HG02759 (cell line): ENCODE data around the gene STARD4.

Source experiments
- ATAC-seq: cut with Tn5 transposase; IDR thresholded peaks from one replicate; pipeline ENCODE4 v1.9.1; 2021; ENCODE audit warnings: mild to moderate bottlenecking, moderate library complexity; ENCODE audit not compliant: unreplicated experiment

The STARD4 gene

GRCh38 chr5:111530298-111530740, 18.0 kb upstream of the STARD4 start:
- peak; percentile 97 for ATAC-seq

GRCh38 chr5:111528056-111528455, 15.7 kb upstream of the STARD4 start:
- no peak for ATAC-seq

GRCh38 chr5:111520908-111521307, 8.6 kb upstream of the STARD4 start:
- ATAC-seq, result no peak

- ATAC-seq, result no peak
These were observed 6.4 kb upstream of the STARD4 start for GRCh38 chr5:111518777-111519176.

- ATAC-seq, result peak; percentile 57
These were observed 5.6 kb upstream of the STARD4 start for GRCh38 chr5:111517853-111518501.

- no peak for ATAC-seq
These were observed 1.8 kb upstream of the STARD4 start for GRCh38 chr5:111514087-111514486.

DNA sequence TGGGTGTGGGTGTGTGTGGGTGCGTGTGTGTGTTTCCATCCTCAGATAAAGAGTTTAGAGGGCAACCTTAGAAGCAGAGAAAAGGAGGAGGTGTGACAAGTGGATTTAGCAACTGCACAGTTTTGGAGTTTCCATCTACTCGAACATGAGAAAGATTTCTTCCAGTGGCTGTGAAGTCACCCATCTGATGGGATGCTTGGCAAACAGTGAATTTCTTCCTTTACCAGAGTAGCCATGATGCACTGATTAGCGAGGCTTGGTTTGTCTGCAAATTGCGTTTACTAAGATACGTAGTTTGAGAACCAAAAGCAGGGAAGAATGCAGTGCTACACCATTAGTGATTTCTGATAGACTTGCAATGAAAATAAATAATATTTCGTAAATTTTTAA, 791 bp upstream of the STARD4 start:
- no peak for ATAC-seq

DNA sequence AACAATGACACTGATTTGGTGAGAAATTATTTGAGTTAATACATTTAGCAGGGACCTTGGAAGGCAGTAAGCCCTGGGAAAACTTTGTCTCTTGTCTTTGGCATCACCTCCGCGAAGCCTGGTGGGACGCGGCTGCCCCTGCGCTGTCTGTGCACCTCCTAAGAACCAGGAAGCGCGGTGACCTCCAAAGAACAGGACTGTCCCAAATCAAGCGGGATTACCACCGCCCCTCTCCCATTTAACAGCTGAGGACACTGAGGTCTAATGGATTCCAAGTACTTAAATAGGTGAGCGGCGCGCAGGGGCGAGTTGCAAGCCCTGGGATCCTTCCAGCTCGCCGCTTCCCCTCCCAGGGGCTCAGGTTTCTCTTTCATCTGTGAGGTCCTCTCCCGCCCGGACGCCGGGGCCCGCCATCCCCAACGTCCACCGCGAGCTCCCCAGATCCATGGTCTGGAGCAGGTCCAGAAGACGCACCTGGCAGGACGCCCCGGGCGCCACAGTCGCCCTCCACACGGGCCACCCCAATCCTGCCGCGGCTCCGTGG, 432 bp downstream of the STARD4 start:
- ATAC-seq, result peak; percentile 33

- no peak for ATAC-seq
These were observed 1.0 kb downstream of the STARD4 start for GRCh38 chr5:111511174-111511830.

DNA sequence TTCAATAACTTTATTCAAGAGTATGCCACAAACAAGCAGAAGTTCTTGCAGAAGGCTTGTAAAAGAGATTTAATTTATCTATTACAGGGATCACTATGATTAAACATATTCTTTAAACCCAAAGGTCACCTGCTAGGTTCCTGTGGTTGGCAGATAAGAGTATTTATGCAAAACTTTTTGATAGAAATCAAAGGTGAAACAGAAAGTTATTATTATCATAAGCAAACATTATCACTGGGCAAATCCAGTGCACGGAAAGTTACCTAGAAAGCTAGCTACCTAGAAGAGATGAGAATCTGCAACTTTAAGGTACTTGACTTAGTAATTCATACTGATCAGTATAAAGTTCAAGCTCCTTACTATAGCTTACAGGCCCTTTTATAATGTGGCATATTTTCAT, 3.2 kb downstream of the STARD4 start:
- no peak for ATAC-seq

GRCh38 chr5:111507276-111507675, 5.1 kb downstream of the STARD4 start:
- ATAC-seq, result no peak

GRCh38 chr5:111505096-111505495, 7.2 kb downstream of the STARD4 start:
- ATAC-seq, result no peak

- ATAC-seq, result no peak
These were observed 9.4 kb downstream of the STARD4 start for GRCh38 chr5:111502956-111503355.

GRCh38 chr5:111498346-111498745, 14.0 kb downstream of the STARD4 start:
- ATAC-seq, result no peak

- ATAC-seq, result no peak
These were observed 17.2 kb downstream of the STARD4 start for GRCh38 chr5:111495159-111495558.

GRCh38 chr5:111494355-111494999, 17.9 kb downstream of the STARD4 start:
- no peak for ATAC-seq

DNA sequence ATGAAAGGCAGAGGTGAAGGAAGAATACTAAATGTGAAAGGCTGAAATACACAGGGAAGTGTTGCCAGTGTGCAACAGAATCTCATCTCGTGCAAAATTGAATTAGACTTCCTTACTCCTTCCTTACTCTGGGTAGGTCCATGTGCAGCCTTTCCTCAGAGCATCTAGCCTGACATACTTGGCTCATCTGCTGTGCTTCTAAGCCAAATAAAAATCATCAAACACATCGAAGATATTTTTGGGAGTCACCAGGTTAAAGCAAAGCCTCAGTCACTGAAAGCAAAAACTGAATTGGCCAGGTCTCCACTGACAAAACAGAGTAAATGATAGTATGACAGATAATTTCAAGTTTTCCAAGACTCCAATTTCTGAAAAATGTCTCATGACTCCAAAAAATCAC, 19.3 kb downstream of the STARD4 start:
- no peak for ATAC-seq

GRCh38 chr5:111488353-111488752, 24.0 kb downstream of the STARD4 start:
- ATAC-seq, result no peak

DNA sequence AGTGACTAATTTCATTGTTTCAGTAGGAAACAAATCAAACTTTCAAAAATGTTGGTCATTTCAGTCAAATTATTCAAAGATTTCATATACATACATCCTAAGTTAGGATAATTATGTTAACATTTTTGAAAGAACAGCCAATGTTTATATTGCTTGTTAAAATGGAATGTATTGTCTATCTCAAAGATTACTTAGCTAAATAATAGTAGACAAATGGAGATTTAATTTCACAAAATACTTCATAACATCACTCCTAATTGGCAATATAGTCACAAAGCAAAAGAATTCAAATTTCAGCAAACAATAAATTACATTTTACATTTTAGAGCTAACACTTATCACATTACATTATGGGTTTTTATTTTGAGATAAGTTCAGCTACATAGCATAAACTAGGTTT, 25.4 kb downstream of the STARD4 start:
- ATAC-seq, result no peak

GRCh38 chr5:111486055-111486454, 26.3 kb downstream of the STARD4 start:
- no peak for ATAC-seq

GRCh38 chr5:111480346-111480745, 32.0 kb downstream of the STARD4 start:
- ATAC-seq, result no peak

- no peak for ATAC-seq
These were observed 33.4 kb downstream of the STARD4 start for GRCh38 chr5:111478898-111479297.
